Stimulated activated CD4-positive, alpha-beta T cell treated with anti-CD3 and anti-CD28 coated beads, Interleukin-4, amount 100 ng/mL, for 1 hour (primary cell): Measurements from ENCODE around the gene CCNL2.
"Not testable (repeated sequence)": the region's sequence is repeated elsewhere in the genome, so short reads cannot be mapped to it uniquely, and the experiment has no call there.

Experiments used
- DNase-seq: peaks from one replicate; pipeline ENCODE4 v3.0.0-alpha.2; 2020

CCNL2 gene

DNA sequence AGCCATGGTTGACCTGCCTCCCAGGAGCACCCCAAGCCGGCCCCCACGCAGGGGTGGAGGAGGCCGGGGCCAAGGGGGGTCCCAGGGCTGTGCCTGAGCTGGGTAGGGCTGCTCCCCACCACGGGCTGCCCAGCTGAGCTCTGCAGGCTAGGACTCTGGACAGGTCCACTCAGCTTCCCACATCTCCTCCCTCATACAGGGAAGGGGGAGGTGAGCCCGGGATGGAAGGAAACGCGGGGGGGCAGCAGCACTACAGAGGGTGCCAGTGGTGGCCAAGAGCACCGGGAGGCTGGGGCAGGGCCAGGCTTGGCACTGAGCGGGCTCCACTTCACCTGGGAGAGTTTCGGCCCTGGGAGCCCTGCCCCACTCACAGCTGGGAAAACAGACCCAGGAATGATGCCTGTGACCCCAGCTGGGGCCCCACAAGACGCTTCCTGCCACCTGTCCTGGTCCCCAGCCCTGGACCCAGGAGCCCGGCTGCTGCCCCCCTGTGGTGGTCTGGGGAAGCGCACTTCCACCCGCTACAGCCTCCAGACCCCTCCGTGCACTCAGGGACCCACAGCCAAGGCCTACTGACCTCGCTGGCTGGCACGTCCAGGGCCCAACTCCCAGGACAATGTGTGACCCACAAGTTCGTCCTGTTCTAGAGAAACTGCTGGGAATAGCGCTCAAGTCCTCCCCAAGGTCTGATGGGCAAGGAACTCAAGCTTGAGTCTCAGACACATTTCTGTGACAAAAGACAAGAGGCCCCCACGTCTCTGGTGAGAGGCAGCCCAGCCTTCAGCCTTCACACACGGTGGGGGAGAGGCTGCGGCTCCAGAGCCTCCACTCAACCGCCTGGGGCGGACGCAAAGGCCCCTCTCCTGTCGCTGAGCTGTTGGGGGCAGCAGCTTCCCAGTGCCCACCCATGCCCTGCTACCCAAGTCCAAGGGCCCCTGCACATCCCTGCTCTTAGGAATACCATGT is 27.1 kb downstream of the CCNL2 start:
- peak; percentile 80 for DNase-seq

DNA sequence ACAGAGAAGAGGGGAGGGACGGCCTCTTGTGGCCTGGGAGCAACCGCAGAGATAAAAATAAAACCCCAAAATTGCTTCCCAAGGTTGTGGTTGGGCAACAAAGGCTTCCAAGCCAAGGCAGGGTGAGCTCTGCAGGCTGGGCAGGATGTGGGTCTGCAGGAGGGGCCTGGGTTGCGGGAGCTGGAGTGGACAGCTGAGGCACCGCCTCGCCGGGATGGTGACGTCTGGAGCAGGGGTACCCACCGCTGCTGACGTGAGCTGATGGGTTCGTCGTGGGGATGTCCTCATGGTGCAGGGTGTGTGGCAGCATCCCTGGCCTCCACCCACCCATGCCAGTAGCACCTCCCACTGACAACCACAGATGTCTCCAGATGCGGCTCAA is 27.8 kb downstream of the CCNL2 start:
- no peak for DNase-seq

DNA sequence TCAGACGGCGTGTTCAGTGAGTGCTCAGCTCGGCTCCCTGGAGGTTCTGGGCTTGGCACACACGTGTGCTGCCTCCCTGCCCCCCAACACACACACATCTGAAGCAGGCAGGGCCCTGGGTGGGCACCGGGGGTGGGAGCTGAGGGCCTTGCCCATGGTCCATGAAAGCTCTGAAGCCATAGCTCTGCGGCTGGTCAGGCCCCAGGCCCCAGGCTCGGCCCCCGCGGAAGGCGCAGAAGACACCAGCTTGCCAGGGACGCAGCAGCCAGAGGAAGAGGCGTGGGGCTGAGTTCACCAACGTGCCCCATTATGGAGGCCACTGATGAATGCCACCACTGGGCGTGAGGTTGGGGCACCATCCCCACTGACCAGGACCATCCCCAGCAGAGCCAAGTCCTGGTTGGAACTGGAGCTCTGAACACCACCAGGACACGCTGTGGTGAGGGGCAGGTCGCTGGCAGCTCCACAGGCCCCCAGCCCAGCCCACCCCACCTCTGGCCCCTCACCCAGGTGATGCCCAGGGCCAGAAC is 28.3 kb downstream of the CCNL2 start:
- DNase-seq, result no peak

DNA sequence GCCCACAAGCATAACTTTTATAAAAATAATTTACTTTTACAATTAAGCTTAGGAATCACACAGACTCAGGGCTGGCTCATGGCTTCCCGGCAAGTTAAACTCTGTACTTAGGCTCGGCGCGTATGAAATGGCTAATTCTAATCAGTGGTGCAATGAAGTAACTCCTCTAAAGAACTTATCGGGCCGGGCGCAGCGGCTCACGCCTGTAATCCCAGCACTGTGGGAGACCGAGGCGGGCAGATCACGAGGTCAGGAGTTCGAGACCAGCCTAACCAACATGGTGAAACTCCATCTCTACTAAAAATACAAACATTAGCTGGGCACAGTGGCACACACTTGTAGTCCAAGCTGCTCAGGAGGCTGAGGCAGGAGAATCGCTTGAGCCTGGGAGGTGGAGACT is 29.0 kb downstream of the CCNL2 start:
- not testable (repeated sequence) for DNase-seq

DNA sequence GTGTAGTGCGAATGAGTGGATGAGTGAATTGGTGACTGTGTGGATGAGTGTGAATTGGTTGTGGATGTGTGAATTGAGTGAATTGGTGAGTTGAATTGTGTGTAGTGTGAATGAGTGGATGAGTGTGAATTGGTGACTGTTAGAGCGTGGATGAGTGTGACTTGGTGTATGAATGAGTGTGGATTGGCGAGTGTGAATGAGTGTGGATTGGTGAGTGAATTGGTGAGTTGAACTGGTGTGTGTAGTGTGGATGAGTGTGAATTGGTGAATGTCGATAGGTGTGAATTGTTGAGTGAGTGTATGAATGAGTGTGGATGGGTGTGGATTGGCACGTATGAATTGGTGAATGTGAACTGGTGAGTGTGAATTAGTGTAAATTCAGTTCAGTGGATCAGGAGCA is 31.8 kb downstream of the CCNL2 start:
- DNase-seq, result no peak

DNA sequence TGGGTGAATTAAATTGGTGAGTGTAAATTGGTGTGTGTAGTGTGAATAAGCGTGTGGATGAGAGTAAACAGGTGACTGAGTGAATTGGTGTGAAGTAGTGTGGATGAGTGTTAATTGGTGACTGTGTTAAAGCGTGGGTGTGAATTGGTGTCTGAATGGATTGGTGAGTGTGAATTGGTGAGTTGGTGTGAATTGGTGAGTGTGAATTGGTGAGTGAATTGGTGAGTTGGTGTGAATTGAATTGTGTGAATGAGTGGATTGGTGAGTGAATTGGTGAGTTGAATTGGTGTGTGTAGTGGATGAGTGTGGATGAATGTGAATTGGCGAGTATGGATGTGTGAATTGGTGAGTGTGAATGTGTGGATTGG is 32.5 kb downstream of the CCNL2 start:
- no peak for DNase-seq

DNA sequence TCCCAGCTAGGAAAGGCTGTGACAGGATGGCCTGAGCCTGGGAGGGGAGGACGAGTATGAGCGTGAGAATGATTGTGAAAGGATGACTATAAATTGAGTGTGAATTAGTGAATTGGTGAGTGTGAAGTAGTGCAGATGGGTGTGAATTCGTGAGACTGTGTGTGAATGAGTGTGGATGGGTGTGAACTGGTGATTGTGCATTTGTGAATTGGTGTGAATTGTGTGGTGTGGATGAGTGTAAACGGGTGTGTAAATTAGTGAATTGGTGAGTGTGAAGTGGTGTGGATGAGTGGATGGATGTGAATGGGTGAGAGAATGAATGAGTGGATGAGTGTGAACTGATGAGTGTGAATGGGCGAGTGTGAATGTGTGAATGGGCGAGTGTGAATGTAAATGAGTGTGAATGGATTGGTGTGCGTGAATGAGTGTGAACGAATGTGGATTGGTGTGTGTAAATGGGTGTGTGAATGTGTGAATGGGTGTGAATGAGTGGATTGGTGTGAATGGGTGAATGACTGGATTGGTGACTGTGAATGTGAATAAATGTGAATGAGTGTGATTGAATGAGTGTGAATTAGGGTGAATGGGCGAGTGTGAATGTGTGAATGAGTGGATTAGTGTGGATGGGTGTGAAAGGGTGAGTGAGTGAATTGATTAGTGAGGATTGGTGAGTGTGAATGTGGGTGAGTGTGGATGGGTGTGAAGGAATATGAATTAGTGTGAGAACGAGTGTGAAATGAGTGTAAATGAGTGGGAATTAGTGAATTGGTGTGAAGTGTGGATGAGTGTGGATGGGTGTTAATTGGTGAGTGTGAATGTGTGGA is 33.0 kb downstream of the CCNL2 start:
- no peak for DNase-seq

DNA sequence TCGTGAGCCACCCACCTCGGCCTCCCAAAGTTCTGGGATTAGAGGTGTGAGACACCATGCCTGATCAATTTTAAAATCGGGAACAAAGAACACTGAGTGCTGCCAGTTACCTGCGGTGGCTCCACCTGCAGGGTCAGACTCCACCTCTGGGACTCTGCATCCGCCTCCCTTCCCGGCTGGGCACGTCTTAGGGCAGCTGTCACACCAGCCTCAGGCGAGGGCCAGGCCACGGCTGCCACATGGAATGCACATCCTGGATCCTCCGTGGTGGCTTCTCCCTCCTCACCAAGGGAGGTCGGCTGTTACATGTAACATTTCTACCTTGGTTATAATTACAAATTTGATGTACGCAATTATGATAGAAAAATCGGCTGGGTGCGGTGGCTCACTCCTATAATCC is 34.9 kb downstream of the CCNL2 start:
- no peak for DNase-seq

DNA sequence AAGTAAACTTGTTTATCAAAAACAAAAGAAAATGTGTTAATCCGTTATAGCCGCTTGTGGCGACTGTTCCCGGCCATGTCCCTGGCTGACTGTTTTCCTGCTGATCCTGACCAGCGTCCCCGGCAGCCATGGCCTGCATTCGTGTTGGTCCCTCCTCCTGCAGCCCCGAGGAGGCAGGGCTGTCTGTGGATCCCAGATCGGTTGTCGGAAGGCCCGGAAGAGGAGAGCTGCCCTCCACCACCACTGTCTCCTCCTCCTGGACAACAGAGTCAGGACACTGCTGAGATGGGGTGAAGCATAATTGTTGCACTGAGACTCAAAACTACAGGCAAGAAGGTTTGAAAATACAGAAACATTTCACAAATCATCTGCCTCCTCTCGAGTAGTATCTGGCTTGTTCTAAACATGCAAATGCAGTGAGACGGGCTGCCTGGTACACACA is 37.1 kb downstream of the CCNL2 start:
- DNase-seq, result no peak

DNA sequence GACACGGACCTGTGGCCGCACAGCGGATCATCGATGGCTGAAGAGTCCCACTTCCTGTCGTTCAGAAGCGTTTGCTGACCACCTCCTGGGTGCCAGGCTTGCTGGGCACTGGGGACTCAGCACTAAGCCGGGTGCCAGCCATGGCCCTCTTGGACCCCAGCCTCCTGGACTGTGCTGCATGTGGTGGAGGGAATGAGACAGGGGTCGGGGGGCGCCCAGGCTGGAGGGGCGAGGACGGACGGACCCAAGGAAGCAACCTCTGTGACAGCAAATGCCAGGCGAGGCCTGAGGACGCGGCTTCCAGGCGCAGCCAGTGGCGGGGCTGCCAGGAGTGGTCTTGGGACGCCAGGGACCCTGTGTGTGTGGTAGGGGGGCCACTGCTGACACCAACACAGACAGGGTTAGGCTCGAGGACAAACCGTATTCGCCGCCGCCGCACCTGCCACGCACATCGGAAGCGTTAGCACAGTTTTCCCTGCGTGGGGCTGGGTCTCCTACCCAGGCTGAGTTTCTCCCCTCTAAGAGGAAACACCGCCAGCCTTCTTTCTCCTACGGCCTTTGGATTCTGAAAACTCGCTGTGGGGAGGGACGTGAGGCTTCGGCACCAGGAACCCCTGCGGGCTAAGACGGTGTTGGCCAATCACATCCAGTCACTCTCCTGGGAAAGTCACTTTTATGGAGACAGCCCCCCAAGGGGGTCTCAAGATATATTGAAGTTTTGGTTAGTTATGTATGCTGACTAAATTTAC is 37.7 kb downstream of the CCNL2 start:
- no peak for DNase-seq

DNA sequence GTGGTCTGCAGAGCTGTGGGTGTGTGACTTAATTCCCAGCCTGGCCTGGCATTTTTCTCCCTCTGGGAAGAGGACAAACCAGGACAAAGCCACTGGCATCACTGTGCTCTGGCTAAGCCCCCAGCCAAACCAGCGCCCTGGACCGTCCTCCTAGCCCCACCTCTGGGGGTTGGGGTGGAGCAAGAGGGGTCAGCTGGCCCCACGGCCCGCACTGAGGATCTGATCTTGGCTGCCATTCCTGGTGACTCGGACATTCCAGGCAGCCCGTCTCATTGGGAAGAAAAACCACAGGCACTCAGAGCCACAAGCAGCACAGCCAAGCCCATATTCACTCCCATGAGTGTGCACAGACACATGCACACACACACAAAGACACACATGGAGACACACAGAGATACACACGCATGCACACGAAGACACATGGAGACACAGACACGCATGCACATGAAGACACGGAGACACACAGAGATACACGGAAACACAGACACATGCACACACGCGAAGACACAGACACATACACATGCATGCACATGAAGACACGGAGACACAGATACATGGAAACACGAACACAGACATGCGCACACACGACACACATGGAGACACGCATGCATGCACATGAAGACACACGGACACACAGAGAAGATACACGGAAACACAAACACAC is 38.5 kb downstream of the CCNL2 start:
- DNase-seq, result no peak

DNA sequence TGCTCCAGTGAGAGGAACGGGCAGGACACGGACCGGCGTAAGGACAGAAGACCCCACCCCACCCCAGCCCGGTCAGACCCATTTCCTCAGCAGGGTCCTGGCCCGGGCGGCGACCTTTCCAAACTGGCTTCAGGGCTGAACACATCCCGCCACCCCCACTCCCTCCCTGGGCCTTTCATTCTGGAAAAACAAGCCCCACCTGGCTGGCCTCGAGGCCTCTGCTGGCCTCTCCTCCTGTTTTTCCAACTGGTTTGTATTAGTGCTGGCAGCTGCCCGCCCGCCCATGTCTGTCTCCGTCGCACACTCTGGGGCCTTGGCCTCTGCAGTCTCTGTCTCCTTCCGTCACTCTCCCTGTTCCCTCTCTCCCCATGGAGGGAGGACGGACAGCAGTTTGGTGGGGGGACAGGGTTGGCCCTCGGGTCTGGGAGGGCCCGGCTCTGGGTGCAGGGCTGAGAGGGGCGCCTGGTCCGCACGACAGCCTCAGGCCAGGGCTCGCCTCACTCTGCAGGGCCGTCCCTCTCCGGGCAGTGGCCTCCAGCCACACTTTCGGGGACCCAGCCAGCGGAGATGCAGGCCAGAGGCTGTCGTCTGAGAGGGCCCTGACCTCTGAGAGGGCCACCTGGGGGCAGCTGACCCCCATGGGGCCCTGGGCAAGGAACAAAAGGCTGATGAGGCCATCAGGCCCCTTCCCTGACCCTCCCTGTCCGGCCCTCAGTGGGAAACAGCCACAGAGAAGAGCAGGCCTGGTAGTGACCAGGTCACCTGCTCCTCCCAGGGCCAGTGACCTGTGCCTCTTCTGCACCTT is 39.3 kb downstream of the CCNL2 start:
- DNase-seq, result no peak

DNA sequence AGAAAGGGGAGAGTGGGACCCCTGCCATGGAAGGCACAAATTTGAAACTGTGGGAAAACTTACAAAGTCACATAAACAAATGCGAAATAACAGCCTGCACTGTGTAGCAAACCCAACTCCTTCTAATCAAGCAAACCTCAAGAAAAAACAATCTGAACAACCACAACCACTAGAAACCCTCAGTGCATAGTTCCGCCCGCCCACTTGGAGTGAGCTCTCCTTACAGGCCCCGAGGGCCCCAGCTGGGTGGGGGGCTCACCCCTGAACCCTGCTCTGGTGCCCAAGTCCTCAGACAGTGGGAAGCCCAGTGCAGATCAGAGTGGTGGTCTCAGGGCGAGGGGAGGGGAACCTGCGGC is 39.8 kb downstream of the CCNL2 start:
- no peak for DNase-seq

DNA sequence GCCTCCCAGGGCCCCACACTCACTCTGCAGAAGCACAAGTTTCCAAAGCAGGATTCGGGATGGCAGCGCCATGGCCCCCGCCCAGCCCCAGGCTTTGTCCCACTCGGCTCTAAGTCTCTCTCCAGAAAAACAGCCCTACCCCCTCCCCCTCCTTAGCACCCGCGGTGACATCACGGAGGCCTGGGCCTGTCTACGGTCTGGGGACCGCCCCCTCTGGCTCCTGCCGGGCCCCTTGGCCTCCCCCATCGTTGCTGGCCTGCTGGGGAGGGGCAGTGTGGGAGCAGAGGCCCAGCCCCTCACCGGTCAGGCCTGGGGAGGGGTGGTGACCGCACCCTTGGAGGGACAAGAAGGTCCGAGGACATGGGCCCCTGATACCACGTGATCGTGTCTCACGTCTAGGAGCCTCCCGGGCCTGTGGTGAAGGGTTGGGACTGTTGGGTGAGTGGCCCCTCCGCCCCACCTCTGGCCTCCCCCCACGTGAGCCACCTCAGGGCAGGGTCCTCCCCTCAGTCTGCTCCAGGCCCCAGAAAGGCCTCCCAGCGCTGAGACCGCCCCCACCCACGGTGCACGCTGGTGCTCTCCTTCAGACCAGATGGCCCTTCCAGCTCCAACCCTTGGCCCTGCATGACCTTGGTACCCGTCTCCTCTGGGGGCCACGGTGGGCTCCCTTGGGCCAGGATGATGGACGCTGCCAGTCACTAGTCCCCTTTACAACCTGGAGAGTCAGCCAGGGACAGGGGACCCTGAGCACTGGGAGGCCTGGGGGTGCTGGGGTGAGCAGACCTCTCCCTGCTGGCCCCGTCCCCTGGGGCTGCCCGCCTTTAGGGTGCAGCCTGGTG is 40.5 kb downstream of the CCNL2 start, which contains the start of gene MXRA8:
MXRA8 (minus strand) TSS at position 123 of the 839 bp plus-strand sequence; CDS start at position 72, 51 bp downstream.
- DNase-seq, result peak; percentile 1

DNA sequence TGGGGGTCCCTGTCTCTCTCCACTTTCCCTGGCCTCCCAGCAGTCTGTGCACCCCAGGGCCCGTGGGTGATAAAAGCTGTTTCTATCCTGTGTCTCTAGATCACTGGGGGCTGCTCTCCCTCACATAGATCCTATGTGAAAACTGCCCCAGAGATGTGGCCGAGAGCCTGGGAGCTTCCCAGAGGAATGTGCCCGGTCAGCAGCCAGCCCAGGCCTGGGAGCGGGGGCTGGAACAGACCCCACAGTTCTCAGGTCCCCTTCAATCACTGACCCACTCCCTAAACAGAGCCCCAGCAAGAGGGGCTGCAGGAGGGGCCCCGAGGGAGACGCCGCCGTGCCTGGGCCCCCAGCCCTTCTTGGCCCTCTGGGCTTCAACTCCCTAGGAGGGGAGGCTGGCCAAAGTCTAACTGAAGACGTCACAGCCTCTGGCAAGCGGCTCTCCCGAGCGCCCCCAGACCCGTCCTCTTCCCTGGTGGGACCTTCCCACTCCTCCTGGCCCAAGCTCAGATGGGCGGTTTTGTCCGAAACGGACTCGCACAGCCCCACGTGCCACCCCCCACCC is 41.2 kb downstream of the CCNL2 start:
- no peak for DNase-seq

DNA sequence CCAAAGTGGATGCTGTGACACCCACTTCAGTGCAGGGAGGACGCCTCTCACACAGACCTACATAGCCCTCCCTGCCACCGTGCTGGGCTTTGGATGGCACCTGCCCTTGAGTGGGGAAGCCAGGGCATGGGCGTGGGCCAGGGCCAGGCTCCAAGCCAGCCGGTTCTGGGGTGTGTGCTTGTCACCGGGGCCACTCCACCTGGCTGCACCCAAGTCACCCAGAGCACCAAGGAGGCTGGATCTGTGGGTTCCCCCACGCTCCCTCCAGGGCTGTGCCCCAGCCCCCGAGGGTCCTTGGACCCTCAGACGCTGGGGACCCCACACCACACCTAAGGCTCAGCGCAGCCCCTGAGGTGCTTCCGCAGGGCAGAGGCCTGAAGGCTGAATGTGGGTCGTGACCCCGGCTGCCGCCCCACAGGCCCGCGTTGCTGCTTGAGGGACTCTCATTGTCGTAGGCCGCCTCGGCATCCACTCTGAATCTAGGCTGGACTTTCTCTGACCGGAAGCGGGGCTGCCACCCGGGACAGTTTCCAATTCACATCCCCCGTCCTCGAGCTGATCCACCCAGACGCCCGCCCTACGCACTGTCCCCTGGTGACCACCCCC is 42.2 kb downstream of the CCNL2 start:
- no peak for DNase-seq

DNA sequence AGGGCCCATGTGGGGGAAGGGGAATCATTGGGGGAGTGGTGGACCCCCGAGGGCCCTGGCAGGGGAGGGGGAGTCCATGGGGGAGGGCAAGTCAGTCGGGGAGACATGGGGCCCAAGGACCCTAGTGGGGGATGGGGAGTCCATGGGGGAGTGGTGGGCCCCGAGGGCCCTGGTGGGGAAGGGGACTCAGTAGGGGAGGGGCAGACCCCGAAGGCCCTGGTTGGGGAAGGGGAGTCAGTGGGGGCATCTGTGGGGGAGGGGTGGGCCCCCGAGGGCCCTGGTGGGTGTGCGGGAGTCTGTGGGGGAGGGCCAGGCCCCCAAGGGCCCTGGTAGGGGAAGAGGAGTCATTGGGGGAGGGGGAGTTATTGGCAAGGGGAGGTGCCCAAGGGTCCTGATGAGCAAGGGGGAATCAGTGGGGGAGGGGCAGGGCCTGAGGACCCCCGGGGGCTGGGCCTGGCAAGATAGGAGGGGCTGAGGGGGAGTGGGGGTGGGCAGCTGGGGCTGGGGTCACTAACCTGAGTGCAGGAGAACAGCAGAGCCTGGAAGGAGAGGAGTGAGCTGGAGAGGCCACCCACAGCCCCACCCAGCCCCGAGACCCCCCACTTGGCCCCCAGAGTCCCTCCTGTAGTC is 42.9 kb downstream of the CCNL2 start:
- DNase-seq, result no peak

DNA sequence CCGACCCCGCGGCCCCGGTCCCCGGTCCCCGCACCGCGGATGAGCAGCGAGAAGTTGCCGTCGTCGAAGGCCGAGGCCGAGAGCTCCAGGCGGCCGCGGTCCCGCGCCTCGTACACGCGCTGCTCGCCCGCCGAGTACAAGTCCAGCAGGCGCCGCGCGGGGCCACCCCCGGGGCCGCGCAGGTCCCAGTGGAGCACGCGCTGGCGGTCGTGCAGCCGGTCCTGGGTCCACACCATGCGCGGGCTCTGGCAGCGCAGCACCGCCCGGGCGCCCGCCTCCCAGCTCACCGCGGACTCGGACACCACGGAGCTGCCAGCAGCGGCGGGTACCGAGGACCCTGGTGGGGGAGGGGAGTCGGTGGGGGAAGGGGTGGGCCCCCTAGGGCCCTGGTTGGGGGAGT is 43.7 kb downstream of the CCNL2 start:
- no peak for DNase-seq
